Gastrocnemius medialis (tissue), 4 donors: ENCODE data around the gene PIP4K2A.
"Not testable (repeated sequence)": the region's sequence is repeated elsewhere in the genome, so short reads cannot be mapped to it uniquely, and the experiment has no call there.

Experiments
- POLR2A ChIP-seq, 2 donors: fragments of 450-650 bp; IDR thresholded peaks; one replicate each; pipeline ENCODE4 v1.6.1; 2017; ENCODE audit warnings: antibody characterized with exemption in 2 of 2, mild to moderate bottlenecking in 2 of 2, moderate library complexity in 2 of 2
- TF ChIP-seq, protein P1 (sequence below), 5 experiments: fragments of 450-650 bp in 3 of 5; fragments of 200-600 bp in 2 of 5; sonication (generic) in 2 of 5; IDR thresholded peaks in 4 of 5; conservative IDR thresholded peaks in 1 of 5; 1 replicate in 4 of 5; 2 replicates in 1 of 5; pipeline ENCODE4 v1.5.1; 2016 to 2019; ENCODE audit warnings: antibody characterized with exemption in 5 of 5, mild to moderate bottlenecking in 3 of 5, moderate library complexity in 3 of 5

DNA sequence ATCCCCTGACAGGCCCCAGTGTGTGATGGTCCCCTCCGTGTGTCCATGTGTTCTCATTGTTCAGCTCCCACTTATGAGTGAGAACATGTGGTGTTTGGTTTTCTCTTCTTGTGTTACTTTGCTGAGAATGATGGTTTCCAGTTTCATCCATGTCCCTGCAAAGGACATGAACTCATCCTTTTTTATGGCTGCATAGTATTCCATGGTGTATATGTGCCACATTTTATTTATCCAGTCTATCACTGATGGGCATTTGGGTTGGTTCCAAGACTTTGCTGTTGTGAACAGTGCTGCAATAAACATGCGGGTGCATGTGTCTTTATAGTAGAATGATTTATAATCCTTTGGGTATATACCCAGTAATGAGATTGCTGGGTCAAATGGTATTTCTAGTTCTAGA is 206.2 kb downstream of the PIP4K2A start:
- TF ChIP-seq, protein P1, sequence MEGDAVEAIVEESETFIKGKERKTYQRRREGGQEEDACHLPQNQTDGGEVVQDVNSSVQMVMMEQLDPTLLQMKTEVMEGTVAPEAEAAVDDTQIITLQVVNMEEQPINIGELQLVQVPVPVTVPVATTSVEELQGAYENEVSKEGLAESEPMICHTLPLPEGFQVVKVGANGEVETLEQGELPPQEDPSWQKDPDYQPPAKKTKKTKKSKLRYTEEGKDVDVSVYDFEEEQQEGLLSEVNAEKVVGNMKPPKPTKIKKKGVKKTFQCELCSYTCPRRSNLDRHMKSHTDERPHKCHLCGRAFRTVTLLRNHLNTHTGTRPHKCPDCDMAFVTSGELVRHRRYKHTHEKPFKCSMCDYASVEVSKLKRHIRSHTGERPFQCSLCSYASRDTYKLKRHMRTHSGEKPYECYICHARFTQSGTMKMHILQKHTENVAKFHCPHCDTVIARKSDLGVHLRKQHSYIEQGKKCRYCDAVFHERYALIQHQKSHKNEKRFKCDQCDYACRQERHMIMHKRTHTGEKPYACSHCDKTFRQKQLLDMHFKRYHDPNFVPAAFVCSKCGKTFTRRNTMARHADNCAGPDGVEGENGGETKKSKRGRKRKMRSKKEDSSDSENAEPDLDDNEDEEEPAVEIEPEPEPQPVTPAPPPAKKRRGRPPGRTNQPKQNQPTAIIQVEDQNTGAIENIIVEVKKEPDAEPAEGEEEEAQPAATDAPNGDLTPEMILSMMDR (IDR thresholded peaks at IDR 0.05 in 4 of 5, conservative IDR thresholded peaks at IDR 0.05 in 1 of 5): not testable (repeated sequence)
- TF ChIP-seq POLR2A (IDR thresholded peaks at IDR 0.05): not testable (repeated sequence)
